ENCODE results near the gene TMEM204.

GRCh38 chr16:1565083-1565805 lies 31.8 kb downstream of the TMEM204 start:
- TF ChIP-seq CTCF (IDR thresholded peaks at IDR 0.05): no peak
- no peak for TF ChIP-seq POLR2A (IDR thresholded peaks at IDR 0.05)
- TF ChIP-seq EP300 (IDR thresholded peaks at IDR 0.05): no peak

Data from ovary (tissue), 3 donors.